HG02763 (cell line): Measurements from ENCODE around the gene EFCC1.

Experiments used
- ATAC-seq: cut with Tn5 transposase; IDR thresholded peaks from one replicate; pipeline ENCODE4 v1.9.1; 2021; ENCODE audit warnings: mild to moderate bottlenecking, moderate library complexity; ENCODE audit not compliant: unreplicated experiment

Gene EFCC1

GRCh38 chr3:129001101-129001805, at the start of gene EFCC1:
TSS of gene EFCC1 (plus strand) at chr3:129001304. CDS start at chr3:129001629, 325 bp downstream.
- ATAC-seq = no peak

GRCh38 chr3:128956440-128956839, 44.7 kb upstream of the EFCC1 start:
- no peak for ATAC-seq

- no peak for ATAC-seq
Observed at GRCh38 chr3:128965280-128965679, 35.8 kb upstream of the EFCC1 start.

- ATAC-seq = no peak
Observed at GRCh38 chr3:128965818-128966217, 35.3 kb upstream of the EFCC1 start.

- ATAC-seq = no peak
Observed at GRCh38 chr3:128967748-128968355, 33.3 kb upstream of the EFCC1 start.

- ATAC-seq = no peak
Observed at GRCh38 chr3:128969993-128970739, 30.9 kb upstream of the EFCC1 start.

GRCh38 chr3:128970740-128971047, 30.4 kb upstream of the EFCC1 start:
- ATAC-seq = no peak

GRCh38 chr3:128971421-128972100, 29.5 kb upstream of the EFCC1 start:
- no peak for ATAC-seq

- no peak for ATAC-seq
Observed at GRCh38 chr3:128973988-128974564, 27.0 kb upstream of the EFCC1 start.

- no peak for ATAC-seq
Observed at GRCh38 chr3:128975276-128975675, 25.8 kb upstream of the EFCC1 start.

- ATAC-seq = no peak
Observed at GRCh38 chr3:128983293-128984069, 17.6 kb upstream of the EFCC1 start.

GRCh38 chr3:128984596-128984995, 16.5 kb upstream of the EFCC1 start:
- no peak for ATAC-seq

GRCh38 chr3:128987302-128988100, 13.6 kb upstream of the EFCC1 start:
- no peak for ATAC-seq

- ATAC-seq = no peak
Observed at GRCh38 chr3:128988286-128988685, 12.8 kb upstream of the EFCC1 start.

GRCh38 chr3:128991355-128991895, 9.7 kb upstream of the EFCC1 start:
- ATAC-seq = no peak

- ATAC-seq = no peak
Observed at GRCh38 chr3:128992926-128993460, 8.1 kb upstream of the EFCC1 start.

- peak; percentile 88 for ATAC-seq
Observed at GRCh38 chr3:128993461-128994172, 7.5 kb upstream of the EFCC1 start, which contains the start of gene CFAP92. TSS of gene CFAP92 (minus strand) at chr3:128994076. CDS start at chr3:128993304, 772 bp downstream.

GRCh38 chr3:128994173-128994512, 7.0 kb upstream of the EFCC1 start:
- ATAC-seq = no peak
